Osteocyte (in vitro differentiated cells): ENCODE results near the gene ADAT1. TPM values are rescaled to one million over a fixed set of nuclear protein-coding genes. Genes with fewer than 3 reads are reported as not detected.

ENCODE experiments used
- DNase-seq: peaks from one replicate; pipeline ENCODE4 v3.0.0; 2021; ENCODE audit warnings: mixed read lengths; ENCODE audit not compliant: unreplicated experiment; ENCODE audit errors: extremely low spot score
- H3K27ac Mint-ChIP-seq: one replicate; pipeline ENCODE4 v1.8.0; 2021; ENCODE audit warnings: mild to moderate bottlenecking, mixed read lengths; ENCODE audit not compliant: unreplicated experiment
- H3K27me3 Mint-ChIP-seq: one replicate; pipeline ENCODE4 v1.8.0; 2021; ENCODE audit warnings: mixed read lengths; ENCODE audit not compliant: unreplicated experiment
- H3K36me3 Mint-ChIP-seq: one replicate; pipeline ENCODE4 v1.8.0; 2021; ENCODE audit warnings: mixed read lengths; ENCODE audit not compliant: unreplicated experiment
- H3K4me1 Mint-ChIP-seq: one replicate; pipeline ENCODE4 v1.8.0; 2021; ENCODE audit warnings: mixed read lengths; ENCODE audit not compliant: unreplicated experiment
- H3K4me3 Mint-ChIP-seq: one replicate; pipeline ENCODE4 v1.8.0; 2021; ENCODE audit warnings: mild to moderate bottlenecking, moderate library complexity, mixed read lengths; ENCODE audit not compliant: unreplicated experiment
- H3K9me3 Mint-ChIP-seq: one replicate; pipeline ENCODE4 v1.8.0; 2021; ENCODE audit warnings: mixed read lengths; ENCODE audit not compliant: unreplicated experiment
- total RNA-seq: library from RNA; stranded (reverse); gene quantifications from 2 replicates; pipeline ENCODE4 v1.2.1, GENCODE V29; 2021
- TF ChIP-seq, protein P1 (sequence below): fragments of 200-600 bp; sonication (generic); IDR thresholded peaks from 2 replicates; pipeline ENCODE4 v1.5.0; 2021; ENCODE audit warnings: antibody characterized with exemption, mild to moderate bottlenecking, moderate library complexity

ADAT1 gene
- total RNA-seq, 1 donor from 2014 or later, result 55.9 TPM

DNA sequence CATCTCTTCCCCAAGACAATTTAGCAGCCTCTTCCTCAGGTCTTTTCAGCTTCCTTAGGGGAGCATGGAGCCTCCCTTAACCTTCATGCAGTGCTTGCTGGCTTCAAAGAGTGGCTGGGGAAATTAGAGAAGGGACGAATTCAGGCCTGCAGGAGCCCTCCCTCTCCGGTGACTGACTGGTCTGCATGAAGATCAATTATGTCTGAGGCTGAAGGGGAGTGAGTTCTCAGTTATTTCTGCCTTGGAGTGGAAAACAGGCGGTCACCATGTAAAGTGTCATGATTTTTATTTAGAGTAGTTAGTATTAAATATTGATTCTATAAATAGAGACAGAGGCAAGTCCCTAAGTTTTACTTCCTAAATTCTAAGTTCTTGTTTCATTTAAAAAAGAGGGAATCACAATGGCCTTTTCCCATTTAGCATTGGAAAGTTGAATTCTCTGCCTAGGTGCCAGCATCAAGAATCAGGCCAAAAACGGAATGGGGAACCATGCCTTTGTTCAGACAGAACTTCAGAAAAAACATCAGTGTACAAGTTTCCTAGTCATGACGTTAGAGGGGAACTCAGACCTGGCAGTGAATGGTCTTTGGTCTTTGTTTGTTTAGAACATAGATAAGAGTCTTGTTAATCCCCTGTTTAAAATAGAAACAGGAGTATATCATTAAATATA lies 52.5 kb downstream of the ADAT1 start:
- peaks cover 27% of the 10 kb centered on the region for H3K36me3 Mint-ChIP-seq

DNA sequence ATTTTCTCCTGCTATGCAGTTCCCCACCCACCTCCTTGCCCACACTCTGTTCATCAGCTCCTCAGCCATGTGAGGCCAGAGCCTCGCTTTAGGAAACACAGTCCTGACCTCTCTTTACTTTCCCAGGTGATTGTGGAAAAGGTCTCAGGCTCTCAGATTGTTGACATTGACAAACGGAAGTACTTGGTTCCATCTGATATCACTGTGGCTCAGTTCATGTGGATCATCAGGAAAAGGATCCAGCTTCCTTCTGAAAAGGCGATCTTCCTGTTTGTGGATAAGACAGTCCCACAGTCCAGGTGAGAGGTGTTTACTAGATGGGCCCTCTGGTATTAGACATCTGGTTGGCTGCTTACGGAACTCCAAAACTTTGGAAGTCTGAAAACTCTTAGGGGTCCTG lies 55.2 kb downstream of the ADAT1 start:
- H3K9me3 Mint-ChIP-seq, result no peaks in the 10 kb centered on the region
- H3K36me3 Mint-ChIP-seq, result peaks cover 18% of the 10 kb centered on the region
- peaks cover 15% of the 10 kb centered on the region for H3K27me3 Mint-ChIP-seq
- peaks cover 25% of the 10 kb centered on the region for H3K4me1 Mint-ChIP-seq
- peak overlapping the region; percentile 98 for H3K4me3 Mint-ChIP-seq
- no peak for DNase-seq
- H3K27ac Mint-ChIP-seq, result no peak overlapping the region
- TF ChIP-seq, protein P1, sequence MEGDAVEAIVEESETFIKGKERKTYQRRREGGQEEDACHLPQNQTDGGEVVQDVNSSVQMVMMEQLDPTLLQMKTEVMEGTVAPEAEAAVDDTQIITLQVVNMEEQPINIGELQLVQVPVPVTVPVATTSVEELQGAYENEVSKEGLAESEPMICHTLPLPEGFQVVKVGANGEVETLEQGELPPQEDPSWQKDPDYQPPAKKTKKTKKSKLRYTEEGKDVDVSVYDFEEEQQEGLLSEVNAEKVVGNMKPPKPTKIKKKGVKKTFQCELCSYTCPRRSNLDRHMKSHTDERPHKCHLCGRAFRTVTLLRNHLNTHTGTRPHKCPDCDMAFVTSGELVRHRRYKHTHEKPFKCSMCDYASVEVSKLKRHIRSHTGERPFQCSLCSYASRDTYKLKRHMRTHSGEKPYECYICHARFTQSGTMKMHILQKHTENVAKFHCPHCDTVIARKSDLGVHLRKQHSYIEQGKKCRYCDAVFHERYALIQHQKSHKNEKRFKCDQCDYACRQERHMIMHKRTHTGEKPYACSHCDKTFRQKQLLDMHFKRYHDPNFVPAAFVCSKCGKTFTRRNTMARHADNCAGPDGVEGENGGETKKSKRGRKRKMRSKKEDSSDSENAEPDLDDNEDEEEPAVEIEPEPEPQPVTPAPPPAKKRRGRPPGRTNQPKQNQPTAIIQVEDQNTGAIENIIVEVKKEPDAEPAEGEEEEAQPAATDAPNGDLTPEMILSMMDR, result no peak

More for the DNA sequence above, 52.5 kb downstream of the ADAT1 start:
- H3K27ac Mint-ChIP-seq, result no peak overlapping the region
- TF ChIP-seq, protein P1, result no peak
- H3K4me3 Mint-ChIP-seq, result no peak overlapping the region
- peaks cover 17% of the 10 kb centered on the region for H3K4me1 Mint-ChIP-seq
- H3K27me3 Mint-ChIP-seq, result no peaks in the 10 kb centered on the region
- H3K9me3 Mint-ChIP-seq, result no peaks in the 10 kb centered on the region
- DNase-seq, result no peak

DNA sequence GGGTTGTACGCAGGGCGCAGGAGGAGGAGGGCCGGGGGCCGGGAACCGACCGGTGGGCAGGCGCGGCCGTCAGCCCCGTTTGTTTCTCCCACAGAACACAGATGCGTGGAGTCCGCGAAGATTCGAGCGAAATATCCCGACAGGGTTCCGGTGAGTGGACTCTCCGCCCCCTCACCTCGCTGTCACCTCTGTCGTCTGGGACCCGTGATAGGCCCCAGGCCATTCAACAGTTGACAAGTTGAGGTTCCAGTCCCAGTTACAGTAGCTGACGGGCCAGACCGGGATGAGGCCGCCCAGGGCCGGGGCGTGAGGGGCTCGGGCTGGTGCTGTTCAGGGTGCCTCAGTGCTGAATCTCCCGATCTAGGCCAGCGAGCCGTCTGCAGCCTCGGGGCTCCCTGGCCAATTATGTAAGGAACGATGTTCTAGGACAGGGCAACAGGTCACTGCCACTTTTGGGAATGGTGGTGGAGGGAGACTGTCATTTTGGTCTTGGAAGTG lies 56.3 kb downstream of the ADAT1 start:
- H3K27me3 Mint-ChIP-seq, result peaks cover 23% of the 10 kb centered on the region
- no peak for DNase-seq
- H3K27ac Mint-ChIP-seq, result peak overlapping the region; percentile 50
- H3K9me3 Mint-ChIP-seq, result no peaks in the 10 kb centered on the region
- H3K4me3 Mint-ChIP-seq, result peak overlapping the region; percentile 98
- peaks cover 18% of the 10 kb centered on the region for H3K36me3 Mint-ChIP-seq
- peaks cover 25% of the 10 kb centered on the region for H3K4me1 Mint-ChIP-seq
- TF ChIP-seq, protein P1, result no peak

DNA sequence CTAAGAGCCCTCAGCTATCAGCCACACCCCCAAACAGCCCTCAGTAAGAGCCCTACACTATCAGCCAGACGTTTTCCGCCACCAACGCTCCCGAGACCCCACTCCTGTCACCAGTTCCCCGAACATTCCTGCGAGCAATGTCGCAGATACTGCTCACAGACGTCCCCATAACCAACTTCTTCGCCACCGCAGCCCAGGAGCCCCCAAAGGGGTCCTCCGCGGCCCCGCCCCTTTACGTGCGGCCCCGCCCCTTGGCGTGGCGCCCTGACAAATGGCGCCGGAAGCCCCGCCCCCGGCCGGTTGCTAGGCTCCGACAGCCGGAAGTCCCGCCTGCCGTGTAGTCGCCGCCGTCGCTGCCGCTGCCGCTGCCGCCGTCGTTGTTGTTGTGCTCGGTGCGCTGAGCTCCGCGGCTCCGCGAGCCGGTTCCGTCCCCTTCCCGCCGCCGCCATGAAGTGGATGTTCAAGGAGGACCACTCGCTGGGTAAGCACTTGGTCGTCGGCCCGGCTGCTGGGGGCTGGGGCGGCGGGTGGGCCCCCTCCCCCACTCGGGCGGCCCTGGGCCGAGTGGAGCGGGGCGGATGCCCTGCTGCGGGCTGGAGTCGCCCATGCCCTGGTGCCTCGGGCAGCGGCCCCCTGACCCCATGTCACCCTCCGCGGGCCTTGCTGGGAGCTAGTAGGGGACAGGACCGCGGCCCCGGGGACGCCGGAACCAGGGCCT lies 56.9 kb downstream of the ADAT1 start, which contains the start of gene GABARAPL2:
GABARAPL2 (plus strand) TSS at position 340 of the 718 bp plus-strand sequence; CDS start at position 448, 108 bp downstream.
- peaks cover 25% of the 10 kb centered on the region for H3K4me1 Mint-ChIP-seq
- DNase-seq, result peak; percentile 96
- H3K4me3 Mint-ChIP-seq, result peak within 1 kb of the TSS; percentile 98
- TF ChIP-seq, protein P1, result no peak
- peaks cover 15% of the 10 kb centered on the region for H3K36me3 Mint-ChIP-seq
- H3K9me3 Mint-ChIP-seq, result no peaks in the 10 kb centered on the region
- peaks cover 23% of the 10 kb centered on the region for H3K27me3 Mint-ChIP-seq
- H3K27ac Mint-ChIP-seq, result peak within 1 kb of the TSS; percentile 79

DNA sequence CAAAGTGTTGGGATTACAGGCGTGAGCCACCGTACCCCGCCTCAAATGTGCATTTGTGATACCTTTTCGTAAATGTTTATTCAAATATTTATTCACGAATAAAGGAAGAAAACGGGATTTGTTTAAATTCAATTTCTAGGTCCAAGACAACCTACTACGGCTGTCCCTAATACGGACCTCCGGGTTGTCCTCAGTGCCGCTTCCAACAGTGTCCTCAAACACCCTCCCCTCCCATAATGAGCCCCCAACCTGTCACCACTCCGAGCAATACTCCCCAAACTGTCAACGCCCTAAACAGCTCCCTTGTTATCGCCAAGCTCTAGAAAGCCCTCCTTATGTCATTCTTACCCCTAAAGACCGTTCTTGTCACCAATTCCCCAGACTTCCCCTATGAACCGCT lies 57.4 kb downstream of the ADAT1 start:
- TF ChIP-seq, protein P1, result no peak
- H3K27ac Mint-ChIP-seq, result peak overlapping the region; percentile 79
- H3K4me1 Mint-ChIP-seq, result peaks cover 25% of the 10 kb centered on the region
- H3K9me3 Mint-ChIP-seq, result no peaks in the 10 kb centered on the region
- H3K4me3 Mint-ChIP-seq, result peak overlapping the region; percentile 98
- no peak for DNase-seq
- peaks cover 14% of the 10 kb centered on the region for H3K36me3 Mint-ChIP-seq
- peaks cover 23% of the 10 kb centered on the region for H3K27me3 Mint-ChIP-seq
